NK-92 (cell line): ENCODE data around the gene DHX36.

ENCODE experiments used
- DNase-seq: peaks from one replicate; lab custom pipeline; 2025; ENCODE audit not compliant: unreplicated experiment; lab: John Stamatoyannopoulos, UW

DHX36 gene

GRCh38 chr3:154323891-154324738, at the start of gene DHX36:
TSS of gene DHX36 (minus strand) at chr3:154324487. CDS start at chr3:154324416, 71 bp downstream.
- DNase-seq: peak; percentile 78

GRCh38 chr3:154367221-154367620, 42.9 kb upstream of the DHX36 start:
- no peak for DNase-seq

DNA sequence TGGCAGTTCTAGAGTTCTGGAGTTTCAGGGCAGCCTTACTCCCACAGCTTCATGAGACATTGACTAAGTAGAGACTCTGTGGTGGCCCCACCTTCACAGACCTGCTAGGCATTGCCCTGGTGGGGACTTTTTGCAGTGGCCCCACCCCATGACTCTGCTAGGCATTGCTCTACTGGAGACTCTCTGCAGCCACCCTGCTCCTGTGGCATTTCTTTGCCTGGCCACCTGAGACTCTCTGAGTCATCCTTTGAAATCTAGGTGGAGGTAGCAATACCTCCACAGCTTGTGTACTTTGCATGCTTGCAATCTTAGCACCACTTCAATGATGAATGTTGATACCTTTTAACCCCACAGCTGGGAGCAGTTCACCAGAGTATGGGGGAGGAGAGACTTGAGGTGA, 40.6 kb upstream of the DHX36 start:
- DNase-seq: no peak

- no peak for DNase-seq
Observed at GRCh38 chr3:154361099-154361498, 36.8 kb upstream of the DHX36 start.

DNA sequence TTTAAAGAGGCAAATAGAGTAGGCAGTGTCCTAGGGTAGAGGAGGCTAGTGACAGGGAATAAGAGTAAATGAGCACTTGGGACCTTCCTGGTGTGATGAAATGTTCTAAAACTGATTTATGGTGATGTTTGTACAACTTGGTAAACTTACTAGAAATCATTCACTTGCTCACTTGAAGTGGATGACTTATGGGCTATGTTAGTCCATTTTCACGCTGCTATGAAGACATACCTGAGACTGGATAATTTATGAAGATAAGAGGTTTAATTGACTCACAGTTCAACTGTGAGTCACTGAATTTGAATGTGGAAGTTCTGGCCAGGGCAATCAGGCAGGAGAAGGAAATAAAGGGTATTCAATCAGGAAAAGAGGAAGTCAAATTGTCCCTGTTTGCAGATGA, 31.7 kb upstream of the DHX36 start:
- no peak for DNase-seq

- no peak for DNase-seq
Observed at GRCh38 chr3:154349223-154349622, 24.9 kb upstream of the DHX36 start.

- DNase-seq: no peak
Observed at GRCh38 chr3:154345422-154346122, 21.3 kb upstream of the DHX36 start.

- DNase-seq: no peak
Observed at GRCh38 chr3:154338570-154338969, 14.3 kb upstream of the DHX36 start.

DNA sequence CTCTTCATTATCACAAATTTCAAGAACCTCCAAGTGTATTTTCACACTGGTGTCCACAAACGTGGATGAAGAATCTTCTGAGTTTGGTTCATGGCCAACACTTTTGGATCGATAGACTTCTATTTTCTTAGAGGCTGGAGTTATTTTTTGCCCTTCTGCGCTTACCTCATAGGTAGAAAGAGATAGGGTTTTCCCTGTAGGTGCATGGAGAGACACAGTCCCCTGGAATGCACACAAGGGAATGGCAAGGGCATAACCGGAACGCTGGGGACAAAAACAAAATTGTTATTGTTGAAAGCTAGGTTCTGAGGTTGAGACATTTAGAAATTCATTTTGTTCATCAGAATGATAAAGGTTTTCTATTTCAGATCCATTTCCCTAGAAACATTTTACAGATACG, 13.7 kb upstream of the DHX36 start:
- DNase-seq: no peak

GRCh38 chr3:154334973-154335420, 10.7 kb upstream of the DHX36 start:
- DNase-seq: no peak

DNA sequence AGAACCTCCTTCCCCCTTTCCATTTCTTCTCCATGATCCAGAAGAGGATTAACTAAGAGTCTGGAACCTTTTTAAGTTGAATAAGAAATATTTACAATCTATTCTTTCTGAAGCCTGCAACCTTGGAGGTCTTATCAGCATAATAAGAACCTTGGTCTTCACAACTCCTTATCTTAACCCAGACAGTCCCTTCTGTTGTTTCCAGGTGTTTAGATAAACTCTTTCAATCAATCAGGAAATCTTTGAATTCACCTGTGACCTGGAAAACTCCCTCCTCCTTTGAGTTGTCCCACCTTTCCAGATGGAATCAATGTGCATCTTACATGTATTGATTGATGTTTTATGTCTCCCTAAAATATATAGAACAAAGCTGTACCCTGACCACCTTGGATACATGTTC, 3.6 kb upstream of the DHX36 start:
- DNase-seq: no peak

- DNase-seq: no peak
Observed at GRCh38 chr3:154324919-154325318, 632 bp upstream of the DHX36 start.

DNA sequence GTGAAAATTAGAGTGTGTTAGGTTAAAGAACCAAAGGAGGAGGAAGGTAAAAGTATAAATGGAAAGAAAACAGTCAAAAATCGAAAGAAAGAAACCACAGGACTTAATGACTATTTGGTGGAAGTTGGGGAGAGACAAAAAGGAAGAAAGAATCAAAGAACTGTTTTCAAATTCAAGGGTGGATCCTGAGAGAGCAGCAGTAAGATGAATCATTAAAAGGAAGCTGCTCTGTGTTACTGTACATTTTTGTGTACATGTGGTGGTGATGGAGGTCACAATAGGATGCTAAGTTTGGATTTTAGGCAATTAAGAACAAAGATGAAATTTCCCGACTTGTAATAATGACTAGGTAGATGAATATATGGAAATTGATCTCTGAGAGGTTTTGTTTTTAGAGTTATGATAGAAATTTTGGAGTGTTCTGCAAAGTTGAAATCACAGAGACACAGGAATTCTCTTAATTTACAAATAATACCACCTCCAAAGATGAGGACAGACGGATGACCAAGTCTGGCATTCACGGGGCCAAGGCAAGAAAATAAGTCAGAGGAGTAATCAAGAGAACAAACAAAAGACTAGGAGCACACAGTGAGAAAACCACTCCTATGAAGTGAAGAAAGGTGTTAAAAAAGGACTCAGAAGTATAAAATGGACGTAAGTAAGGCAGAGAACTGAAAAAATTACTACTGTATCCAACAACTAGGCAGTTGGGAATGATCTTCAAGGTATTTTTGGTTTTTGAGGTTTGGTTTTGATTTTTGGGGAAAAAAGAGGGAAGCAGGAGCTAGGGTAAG, 7.1 kb downstream of the DHX36 start:
- DNase-seq: no peak

GRCh38 chr3:154314152-154314551, 10.1 kb downstream of the DHX36 start:
- DNase-seq: no peak

GRCh38 chr3:154310840-154311239, 13.4 kb downstream of the DHX36 start:
- DNase-seq: no peak

GRCh38 chr3:154307363-154307762, 16.9 kb downstream of the DHX36 start:
- DNase-seq: no peak

GRCh38 chr3:154304936-154305335, 19.4 kb downstream of the DHX36 start:
- no peak for DNase-seq

DNA sequence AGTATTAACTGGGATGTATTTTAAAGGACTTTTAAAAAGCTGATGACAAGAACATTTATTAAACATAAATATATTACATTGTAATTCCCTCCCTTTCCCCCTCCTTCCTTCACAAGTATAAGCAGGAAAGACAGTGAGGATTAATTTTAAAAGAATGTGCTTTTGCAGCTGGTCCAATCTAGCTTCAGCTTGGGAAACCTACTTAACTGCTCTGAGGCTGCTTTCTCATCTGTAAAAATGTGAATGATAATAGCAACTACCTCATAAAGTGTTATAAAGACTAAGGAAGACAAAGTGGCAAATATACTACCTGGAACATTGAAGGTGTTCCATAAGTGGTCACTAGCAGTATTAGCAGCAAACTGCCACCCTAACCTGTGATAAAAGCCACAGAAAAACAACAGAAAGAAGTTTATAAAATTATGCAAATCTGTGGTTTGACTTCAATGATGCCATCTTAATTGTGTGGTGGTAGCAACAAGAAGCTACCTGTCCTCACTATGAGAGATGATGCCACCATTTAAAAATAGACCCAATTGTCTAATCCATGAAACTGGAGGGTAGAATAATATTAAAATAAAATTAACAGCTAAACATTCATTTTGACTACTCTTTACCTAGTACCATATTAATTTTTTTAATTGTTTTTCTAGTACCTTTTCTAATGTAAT, 20.0 kb downstream of the DHX36 start:
- no peak for DNase-seq

DNA sequence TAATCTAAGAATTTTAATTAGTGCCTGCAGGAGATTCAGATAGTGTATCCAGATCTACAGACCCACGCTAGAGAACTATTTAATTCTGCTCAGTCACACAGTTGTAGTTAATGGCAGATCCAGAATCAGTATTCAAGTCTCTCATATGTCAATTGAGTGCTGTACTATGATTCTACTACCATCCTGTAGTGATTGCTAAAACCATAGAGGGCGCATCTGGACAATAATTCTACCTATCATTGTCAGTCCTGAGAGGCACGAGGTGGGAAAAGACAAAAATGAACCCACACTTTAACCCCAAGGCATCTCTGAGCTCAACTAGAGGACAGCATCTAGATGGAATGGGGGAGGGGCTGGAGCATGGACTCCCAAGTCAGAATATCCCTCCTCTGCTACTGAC, 22.7 kb downstream of the DHX36 start:
- DNase-seq: no peak

GRCh38 chr3:154294016-154294415, 30.3 kb downstream of the DHX36 start:
- DNase-seq: no peak

GRCh38 chr3:154290187-154290586, 34.1 kb downstream of the DHX36 start:
- DNase-seq: no peak
